T47D (cell line): ENCODE results near the gene AASS.
"Not testable (repeated sequence)": the region's sequence is repeated elsewhere in the genome, so short reads cannot be mapped to it uniquely, and the experiment has no call there.

Experiments
- DNase-seq, 2 experiments: peaks; one replicate each; pipeline versions ENCODE4 v3.0.0 to v3.0.0-alpha.2; 2011 to 2012; ENCODE audit warnings: low read depth in 1 of 2, low spot score in 1 of 2
- JUND ChIP-seq: IDR thresholded peaks from 2 replicates; pipeline ENCODE4 v1.6.1; 2012; ENCODE audit warnings: low read depth
- in situ Hi-C: cut with HindIII; loops from 2 replicates; pipeline ENCODE4 v1.10.0; 2016; ENCODE audit warnings: low sequenced_read_pairs, low pct_unique_long_range_greater_than_20kb

Gene AASS

DNA sequence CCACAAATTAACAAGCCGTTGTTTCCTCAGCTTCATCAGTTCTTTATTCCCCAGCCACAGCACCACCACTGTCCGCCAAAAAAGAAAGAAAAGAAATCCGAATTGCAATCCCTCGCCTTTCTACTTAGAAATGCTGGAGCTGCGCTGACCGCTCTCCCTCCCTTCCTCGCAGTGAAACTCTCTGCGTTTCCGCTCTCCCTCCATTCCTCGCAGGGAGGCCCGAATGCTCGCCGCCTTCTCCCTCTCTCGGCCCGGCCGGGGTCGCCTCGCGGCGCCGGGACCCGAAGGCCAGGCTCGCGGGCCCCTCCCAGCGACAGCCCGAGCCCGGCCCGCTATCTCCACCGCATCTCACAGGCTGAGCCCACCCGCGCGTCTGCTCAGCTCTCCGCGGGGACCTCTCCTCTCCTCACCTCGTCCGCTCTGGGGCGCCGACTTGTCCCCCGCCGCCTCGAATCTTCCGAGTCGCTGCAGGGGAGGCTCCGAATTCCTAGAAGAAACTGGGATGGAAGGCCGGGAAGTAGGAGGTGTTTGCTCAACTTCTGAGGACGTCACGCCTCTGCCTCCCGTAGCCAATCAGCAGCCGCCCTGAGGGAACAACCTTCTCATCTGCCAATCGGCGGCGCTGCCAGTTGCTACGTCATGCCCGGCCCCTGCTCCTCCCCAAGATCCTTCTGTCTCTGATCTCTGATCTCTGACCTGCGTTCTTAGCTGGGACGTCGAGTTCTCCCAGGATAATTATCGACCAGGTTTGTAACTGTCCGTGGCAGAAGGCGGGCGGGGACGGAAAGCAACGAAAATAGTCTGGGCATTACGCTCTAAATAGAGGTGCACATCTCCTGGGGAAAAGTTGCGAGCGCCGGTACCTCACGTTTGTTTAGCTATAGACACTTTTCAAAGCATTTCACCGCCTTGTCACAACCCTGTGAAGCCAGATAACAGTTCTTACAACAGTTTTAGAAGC lies at the start of gene AASS:
Gene AASS (minus strand): TSS at position 499 of the 961 bp plus-strand sequence. CDS start 10,523 bp downstream, outside the sequence.
- no peak for TF ChIP-seq JUND
- DNase-seq: peak; percentile 73 to 93
- in situ Hi-C loops: no loop called here

DNA sequence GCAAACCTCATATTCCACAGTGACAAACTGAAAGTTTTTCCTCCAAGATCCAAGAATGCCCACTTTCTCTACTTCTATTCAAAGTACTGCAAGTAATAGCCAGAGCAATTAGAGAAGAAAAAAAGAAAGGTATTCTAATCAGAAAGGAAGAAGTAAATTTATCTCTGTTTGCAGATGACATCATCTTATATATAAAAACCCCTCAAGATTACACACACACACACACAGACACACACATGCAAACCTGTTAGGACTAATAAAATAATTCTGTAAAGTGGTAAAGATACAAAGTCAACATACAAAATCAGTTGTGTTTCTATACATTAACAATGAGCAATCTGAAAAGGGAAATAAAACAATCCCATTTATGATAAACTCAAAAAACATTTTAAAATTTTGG lies 44.7 kb upstream of the AASS start:
- in situ Hi-C loops: no loop called here
- no peak for TF ChIP-seq JUND
- DNase-seq: no peak

DNA sequence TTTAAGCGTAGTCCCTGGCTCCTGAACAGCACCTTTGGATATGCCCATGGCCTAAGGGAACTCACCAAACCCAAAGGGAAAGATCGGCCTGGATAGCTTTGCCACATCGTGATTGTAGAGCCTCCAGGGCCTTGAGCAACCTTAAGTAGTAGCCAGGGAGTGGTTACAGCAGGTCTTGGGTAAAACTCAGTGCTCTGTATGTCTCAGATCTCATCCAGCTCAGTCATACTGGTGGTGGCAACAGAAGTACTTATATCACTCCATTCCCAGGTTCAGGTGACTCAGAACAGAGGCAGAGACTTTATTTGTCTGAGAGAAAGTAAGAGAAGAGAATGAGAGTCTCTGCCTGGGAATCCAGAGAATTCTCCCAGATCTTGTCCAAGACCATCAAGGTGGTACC lies 39.1 kb upstream of the AASS start:
- in situ Hi-C loops: no loop called here
- no peak for TF ChIP-seq JUND
- DNase-seq: no peak

DNA sequence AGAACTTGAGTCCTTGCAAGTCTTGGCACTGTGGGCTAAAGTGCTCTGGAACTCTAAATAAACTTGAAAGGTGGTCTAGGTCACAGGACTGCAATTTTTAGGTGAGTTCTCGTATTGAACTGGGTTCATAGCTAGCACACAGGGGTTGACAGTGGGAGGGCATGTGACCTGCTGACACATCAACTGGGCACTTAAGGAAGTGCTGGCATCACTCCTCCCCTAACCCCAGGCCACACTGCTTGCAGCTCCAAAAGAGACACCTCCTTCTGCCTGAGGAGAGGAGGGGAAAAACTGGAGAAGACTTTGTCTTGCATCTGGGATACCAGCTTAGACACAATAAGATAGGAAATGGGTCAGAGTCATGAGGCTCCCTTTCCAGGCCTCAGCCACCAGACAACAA lies 38.0 kb upstream of the AASS start:
- no peak for TF ChIP-seq JUND
- no peak for DNase-seq
- in situ Hi-C loops: no loop called here

DNA sequence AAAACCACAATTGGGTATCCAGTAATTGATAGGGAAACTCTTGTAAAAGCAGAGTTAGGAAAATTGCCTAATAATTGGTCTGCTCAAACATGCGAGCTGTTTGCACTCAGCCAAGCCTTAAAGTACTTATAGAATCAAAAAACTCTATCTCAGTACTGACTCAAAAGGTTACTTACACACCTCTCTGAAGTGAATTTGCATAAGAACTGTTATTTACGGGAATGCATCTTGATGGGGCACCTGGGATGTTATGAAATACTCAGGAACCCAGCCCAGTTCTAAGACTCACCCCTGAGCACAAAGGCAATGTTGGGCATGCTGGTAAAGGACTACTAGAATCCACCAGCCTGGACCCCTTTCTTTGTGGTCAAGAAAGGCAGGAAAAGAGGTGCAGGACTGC lies 28.1 kb upstream of the AASS start:
- DNase-seq, in situ Hi-C loops: not testable (repeated sequence)

DNA sequence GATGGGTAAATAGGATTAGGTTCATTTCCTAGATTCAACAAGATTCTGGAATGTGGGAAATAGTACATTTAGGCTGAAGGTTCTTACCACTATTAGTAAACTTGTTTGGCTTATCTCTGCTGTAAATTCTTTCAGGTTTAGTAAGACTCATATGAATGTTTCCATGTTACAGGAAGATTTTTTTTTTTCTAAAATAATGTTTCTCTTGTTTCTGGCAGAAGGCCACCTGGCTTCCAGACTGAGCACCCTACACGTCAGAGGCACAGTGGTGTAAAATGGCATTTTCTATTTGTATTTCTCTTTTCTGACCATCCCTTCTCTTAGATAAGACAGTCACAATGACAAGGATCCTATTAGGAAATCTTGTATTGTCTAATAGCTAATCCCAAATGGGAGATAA lies 22.7 kb upstream of the AASS start:
- DNase-seq: no peak
- in situ Hi-C loops: no loop called here
- no peak for TF ChIP-seq JUND

GRCh38 chr7:122166275-122166674 lies 22.2 kb upstream of the AASS start:
- TF ChIP-seq JUND: no peak
- DNase-seq: peak in 1 of 2 experiments; percentile 26
- in situ Hi-C loops: no loop called here

DNA sequence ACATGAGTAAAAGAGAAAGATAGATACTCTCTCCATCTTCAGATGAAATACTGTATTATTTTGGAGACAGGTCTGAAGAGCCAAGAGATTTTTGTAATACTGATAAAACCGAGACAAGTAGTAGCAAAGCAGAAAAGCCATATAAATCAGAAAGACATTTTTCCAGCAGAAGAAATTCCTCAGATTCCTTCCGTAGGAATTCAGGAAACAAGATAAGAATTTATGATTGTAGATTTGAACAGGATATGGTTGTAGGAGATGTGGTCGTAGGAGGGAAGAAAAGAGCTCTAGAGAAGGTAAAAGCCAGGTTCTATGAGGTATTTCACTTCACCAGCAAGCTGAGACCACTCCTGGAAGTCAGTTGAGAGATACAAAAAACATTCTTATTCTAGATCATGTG lies 17.6 kb upstream of the AASS start:
- in situ Hi-C loops: no loop called here
- no peak for DNase-seq
- TF ChIP-seq JUND: no peak

GRCh38 chr7:122155566-122155965 lies 11.5 kb upstream of the AASS start:
- no peak for DNase-seq
- no peak for TF ChIP-seq JUND
- in situ Hi-C loops: no loop called here

DNA sequence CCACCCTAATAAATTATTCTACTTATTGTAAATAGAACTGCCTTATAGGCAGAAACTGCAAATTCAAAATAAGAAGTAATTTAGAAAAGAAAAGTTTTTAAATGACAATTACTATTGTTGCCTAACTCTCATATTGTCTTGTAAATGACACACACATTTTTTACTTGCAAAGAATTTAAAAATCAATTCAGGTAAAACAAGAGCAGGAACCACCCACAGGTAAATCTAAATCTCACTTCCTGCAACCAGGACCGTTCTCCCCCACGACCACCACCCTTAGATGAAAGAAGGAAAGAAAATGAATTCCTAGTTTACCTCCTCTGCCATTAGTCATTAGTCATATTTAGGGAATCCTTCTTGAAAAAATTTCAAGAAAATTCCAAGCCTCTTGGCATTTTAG lies 4.8 kb upstream of the AASS start:
- DNase-seq: no peak
- in situ Hi-C loops: no loop called here
- no peak for TF ChIP-seq JUND

DNA sequence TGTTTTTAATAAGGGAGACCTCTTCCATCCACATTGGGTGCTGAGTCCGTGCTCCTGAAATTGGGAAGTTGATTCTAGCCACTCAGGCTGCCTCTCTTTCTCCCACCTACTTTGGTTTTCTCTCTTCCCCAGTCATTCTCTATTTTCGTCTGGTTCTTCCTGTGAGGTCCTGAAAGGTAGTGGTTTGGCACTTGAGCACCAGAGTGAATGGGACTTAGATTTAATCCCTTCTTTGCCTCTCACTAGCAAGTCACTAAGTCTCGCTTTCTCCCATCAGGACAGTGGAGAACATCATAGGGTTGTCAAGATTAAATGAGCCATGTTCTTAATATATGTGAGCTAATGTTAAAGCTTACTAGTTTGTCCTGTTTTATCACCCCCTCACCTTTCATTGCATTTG lies 4.0 kb upstream of the AASS start:
- no peak for DNase-seq
- in situ Hi-C loops: no loop called here
- no peak for TF ChIP-seq JUND

DNA sequence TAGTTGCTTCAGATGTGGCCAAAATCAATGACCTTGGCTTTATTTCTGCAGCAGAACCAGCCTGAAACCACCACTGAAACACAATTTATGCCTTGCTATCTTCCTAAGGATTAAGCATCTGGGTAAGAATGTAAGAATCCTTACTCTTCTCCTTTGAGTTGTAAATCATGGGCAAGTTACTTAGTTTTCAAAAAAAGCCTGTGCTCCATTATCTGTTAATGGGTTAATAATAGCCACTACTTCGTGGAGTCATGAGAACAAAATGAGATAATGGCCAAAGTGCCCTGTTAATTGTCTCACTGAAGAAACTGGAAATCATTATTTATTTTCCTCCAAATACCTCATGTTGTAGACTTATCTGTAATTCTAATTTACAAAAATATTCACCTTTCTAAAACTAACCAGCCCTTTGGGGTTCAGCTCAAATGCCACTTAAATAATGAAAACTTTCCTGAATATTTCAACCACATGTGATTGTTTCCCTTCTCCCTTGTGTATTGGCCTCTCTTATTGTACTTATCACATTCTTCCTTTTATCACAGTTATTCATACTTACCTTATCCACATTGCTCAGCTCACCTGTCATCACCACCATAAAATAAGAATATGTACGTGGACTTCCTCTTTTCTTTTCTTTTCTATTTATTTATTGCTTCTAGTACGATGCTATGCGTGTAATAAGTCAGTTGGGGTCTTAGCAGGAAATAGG lies 2.0 kb upstream of the AASS start:
- no peak for DNase-seq
- TF ChIP-seq JUND: no peak
- in situ Hi-C loops: no loop called here

- in situ Hi-C loops: no loop called here
- no peak for DNase-seq
- TF ChIP-seq JUND: no peak
Measured at GRCh38 chr7:122143376-122143750, 686 bp downstream of the AASS start.
